Activated CD4-positive, alpha-beta T cell treated with anti-CD3 and anti-CD28 coated beads for 4 hours (primary cell): ENCODE data around the gene C11orf21.

Experiments
- DNase-seq, 2 donors: peaks; one replicate each; pipeline ENCODE4 v3.0.0-alpha.2; 2020

Gene C11orf21

DNA sequence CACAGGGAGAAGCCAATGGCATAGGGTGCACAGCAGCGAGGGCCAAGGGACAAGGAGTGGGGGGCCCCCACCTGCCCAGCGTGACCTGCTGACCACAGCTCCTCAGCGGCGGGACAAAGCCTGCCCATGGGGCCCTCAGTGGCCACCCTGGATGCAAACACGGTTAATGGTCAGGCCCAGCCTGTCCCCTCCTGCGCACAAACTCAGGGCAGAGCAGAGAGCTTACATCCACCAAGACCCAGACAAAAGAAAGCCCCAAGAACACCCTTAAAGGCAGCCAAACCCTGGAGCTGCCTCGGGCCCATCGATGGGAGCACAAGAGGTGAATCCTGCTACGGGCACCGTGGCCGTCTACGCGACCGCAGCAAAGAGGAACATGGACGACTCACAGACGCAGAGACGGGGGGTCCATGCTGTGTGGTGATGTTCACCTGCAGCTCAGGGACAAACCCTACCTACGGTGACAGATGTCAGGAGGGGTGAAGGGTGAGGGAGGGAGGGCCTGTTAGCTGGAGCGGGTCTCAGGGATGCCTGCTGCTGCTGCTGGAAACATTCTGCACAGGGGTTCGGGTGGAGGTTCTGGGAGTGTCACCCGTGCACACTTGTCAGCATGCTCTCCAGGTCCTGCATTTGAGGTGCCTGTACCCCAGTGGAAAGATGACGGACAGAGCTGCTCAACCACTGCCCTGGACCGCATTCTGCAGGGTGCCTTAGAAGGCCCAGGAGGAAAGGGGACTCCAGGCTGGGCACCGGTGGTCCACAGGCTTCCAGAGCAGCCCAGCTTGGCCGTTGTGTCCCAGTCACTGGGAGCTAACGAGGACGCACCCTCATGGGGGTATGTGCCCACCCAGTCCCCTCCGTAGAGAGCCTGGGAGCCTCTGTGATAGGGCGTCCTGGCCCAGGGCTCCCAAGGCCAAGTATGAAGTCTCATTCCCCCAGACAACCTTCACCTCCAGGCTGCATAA lies 42.9 kb downstream of the C11orf21 start:
- DNase-seq = no peak

- DNase-seq = no peak
These were observed 44.6 kb downstream of the C11orf21 start for GRCh38 chr11:2256951-2257700.

DNA sequence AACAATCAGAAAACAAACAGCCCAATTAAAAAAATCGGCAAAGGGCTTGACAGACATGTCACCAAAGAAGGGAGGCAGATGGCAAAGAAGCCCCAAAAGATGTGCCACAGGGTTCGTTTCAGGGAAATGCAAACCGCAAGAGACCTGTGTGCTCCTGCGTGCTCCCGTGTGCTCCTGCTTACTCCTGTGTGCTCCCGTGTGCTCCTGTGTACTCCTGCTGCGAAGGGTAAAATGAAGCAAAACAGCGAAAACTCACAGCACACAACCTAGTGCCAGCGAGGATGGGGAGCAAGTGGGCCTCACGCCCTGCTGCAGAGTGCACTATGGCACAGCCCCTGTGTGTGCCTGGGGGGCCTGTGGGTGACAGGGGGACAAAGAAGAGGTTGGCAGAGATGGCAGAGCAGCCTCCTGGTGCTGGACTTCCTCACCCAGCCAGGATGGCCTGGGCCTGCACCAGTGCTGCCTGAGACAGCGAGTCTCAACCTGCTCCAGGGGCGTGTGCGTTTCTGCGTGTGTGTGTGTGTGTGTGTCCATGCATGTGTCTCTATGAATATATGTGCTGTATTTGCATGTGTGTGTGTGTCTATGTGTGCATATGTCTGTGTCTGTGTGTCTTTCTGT lies 45.3 kb downstream of the C11orf21 start:
- no peak for DNase-seq

DNA sequence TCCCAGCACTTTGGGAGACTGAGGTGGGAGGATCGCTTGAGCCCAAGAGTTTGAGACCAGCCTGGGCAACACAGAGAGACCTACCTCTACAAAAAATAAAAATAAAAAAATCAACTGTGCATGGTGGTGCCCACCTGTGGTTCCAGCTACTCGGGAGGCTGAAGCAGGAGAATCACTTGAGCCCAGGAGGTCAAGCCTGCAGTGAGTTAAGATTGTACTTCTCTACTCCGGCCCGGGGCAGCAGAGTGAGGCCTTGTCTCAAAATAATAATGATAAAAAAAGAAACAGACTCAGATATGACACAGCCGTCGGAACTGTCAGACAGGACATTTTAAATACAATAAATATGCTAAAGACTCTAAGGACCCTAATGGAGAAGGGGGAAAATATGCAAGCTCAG lies 49.7 kb downstream of the C11orf21 start:
- DNase-seq = no peak

DNA sequence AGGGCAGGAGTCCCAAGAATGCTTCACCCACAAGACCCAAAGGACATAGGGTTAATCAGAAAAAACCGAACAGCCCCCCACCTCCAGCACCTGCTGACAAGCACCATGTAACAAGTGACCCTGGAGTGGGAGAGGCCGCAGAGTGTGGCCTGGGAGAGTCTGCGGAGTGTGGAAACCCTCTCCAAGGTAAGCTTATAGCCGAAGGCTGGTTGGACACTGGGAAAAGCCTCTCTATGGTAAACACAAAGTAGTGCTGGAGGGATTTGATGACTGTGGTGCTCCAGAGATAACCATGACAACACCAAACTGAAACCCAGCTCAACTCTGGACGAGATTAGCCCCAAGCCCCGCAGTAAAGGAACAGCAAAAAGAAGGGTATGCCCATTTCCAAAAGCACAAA lies 50.6 kb downstream of the C11orf21 start:
- DNase-seq = no peak

GRCh38 chr11:2250485-2250884 lies 51.2 kb downstream of the C11orf21 start:
- no peak for DNase-seq

GRCh38 chr11:2250041-2250440 lies 51.7 kb downstream of the C11orf21 start:
- no peak for DNase-seq

DNA sequence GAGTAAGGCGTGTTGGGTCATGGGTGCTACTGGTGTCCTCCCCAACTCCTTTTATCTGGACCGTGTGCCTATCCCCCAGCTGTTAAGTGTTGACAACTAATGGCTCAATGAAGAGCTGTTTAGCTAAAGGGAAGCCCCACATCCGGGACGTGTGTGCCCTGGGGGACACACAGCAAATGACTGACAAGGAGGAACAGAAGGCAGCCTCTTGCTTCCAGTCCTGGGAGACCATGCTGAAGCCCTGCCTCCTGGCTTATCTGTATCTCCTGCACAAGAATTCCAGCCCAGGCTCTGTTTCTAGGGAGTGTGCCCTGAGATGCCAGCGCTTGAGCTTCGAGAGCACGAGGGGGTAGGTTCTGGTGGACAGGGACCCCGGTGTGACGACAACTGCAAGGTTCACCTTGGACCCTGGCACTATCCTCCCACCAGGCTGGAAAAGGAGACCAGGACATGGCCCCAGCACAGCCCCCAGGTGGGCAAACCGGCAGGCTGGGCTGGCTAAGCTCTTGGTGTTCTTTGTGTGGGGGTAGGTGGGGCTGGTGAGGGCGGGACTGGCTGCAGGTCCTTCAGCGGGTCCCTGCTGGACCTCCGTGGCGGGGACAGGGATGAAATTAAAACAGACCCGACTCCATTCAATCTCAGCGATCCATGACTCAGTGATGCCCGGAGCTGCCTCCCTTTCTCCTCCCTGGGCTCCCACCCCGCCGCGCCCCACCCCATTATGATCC lies 52.4 kb downstream of the C11orf21 start:
- no peak for DNase-seq

- DNase-seq = no peak
These were observed 53.0 kb downstream of the C11orf21 start for GRCh38 chr11:2248762-2249161.

- DNase-seq = no peak
These were observed 53.5 kb downstream of the C11orf21 start for GRCh38 chr11:2248242-2248641.

- DNase-seq = no peak
These were observed 54.2 kb downstream of the C11orf21 start for GRCh38 chr11:2247496-2247895.
